GM23338 (cell line): ENCODE measurements around the gene PBX3.

ENCODE experiments used
- CREB1 ChIP-seq: fragments of 250-450 bp; sonication (Bioruptor Pico); IDR thresholded peaks from 2 replicates; pipeline ENCODE4 v1.5.0; 2020; ENCODE audit warnings: low read depth, mild to moderate bottlenecking, moderate library complexity
- CTCF ChIP-seq, 2 experiments: fragments of 200-600 bp in 1 of 2; sonication (generic) in 1 of 2; conservative IDR thresholded peaks; 2 replicates each; pipeline versions ENCODE4 v1.5.1 to v1.6.1; 2016 to 2017; ENCODE audit warnings: antibody characterized with exemption in 2 of 2, low read depth in 2 of 2, mild to moderate bottlenecking in 2 of 2, moderate library complexity in 1 of 2
- EZH2 ChIP-seq: fragments of 200-600 bp; sonication (generic); IDR thresholded peaks from one replicate; pipeline ENCODE4 v1.8.0; 2017; ENCODE audit warnings: antibody characterized with exemption, mild to moderate bottlenecking, low read depth; ENCODE audit not compliant: unreplicated experiment
- EZH2phosphoT487 ChIP-seq: fragments of 200-600 bp; sonication (generic); IDR thresholded peaks from one replicate; pipeline ENCODE4 v1.8.1; 2018; ENCODE audit warnings: antibody characterized with exemption; ENCODE audit not compliant: unreplicated experiment
- JUNB ChIP-seq: IDR thresholded peaks from one replicate; pipeline ENCODE4 v1.6.1; 2016; ENCODE audit warnings: antibody characterized with exemption; ENCODE audit not compliant: unreplicated experiment
- STAT1 ChIP-seq: IDR thresholded peaks from one replicate; pipeline ENCODE4 v1.6.1; 2016; ENCODE audit warnings: antibody characterized with exemption; ENCODE audit not compliant: unreplicated experiment

- no peak for TF ChIP-seq JUNB
- no peak for TF ChIP-seq CTCF (conservative IDR thresholded peaks at IDR 0.05; ENCODE audit: low read depth in 2 of 2)
- TF ChIP-seq CREB1 (CRISPR knock-in tag) = no peak
- no peak for TF ChIP-seq EZH2
- TF ChIP-seq STAT1 = no peak
- no peak for TF ChIP-seq EZH2phosphoT487
Measured at GRCh38 chr9:125991886-125992529, 244.8 kb downstream of the PBX3 start.
